Posterior cingulate gyrus (tissue), 11 donors: ENCODE results near the gene PRR5.
A peak's percentile ranks its signal among the peaks of the same experiment; 100 is the strongest.
"Not testable (repeated sequence)": the region's sequence is repeated elsewhere in the genome, so short reads cannot be mapped to it uniquely, and the experiment has no call there.

Experiments used
- DNase-seq, 10 donors: peaks; one replicate each; pipeline versions ENCODE4 v3.0.0 to v3.0.0-alpha.2; 2020 to 2021; ENCODE audit warnings: mixed read lengths in 3 of 10
- intact Hi-C: fragments of 100-400 bp; cut with DNase I; formaldehyde crosslinking; loops from one replicate; pipeline ENCODE4 v1.15.1; 2023

The PRR5 gene

DNA sequence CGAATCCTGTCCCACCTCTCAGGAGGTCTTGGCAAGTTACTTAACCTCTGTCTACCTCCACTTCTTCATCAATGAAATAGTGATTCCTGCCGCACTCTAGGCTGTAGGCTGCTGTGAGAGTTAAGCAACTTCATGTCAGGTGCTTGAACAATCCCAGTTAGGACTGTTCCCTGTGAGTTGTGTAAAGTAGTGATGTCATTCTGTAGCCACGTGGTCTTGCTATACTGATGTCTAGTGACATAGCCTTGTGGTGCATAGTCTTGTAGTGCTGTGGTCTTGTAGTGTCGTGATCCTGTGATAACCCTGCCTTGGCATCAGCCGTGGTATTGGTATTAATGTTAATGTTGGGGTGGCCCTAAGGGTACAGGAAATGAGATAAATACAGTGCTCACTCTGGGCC, 30.3 kb upstream of the PRR5 start:
- peak in 1 of 10 donors; percentile 4 for DNase-seq
- intact Hi-C loops, result no loop called here

DNA sequence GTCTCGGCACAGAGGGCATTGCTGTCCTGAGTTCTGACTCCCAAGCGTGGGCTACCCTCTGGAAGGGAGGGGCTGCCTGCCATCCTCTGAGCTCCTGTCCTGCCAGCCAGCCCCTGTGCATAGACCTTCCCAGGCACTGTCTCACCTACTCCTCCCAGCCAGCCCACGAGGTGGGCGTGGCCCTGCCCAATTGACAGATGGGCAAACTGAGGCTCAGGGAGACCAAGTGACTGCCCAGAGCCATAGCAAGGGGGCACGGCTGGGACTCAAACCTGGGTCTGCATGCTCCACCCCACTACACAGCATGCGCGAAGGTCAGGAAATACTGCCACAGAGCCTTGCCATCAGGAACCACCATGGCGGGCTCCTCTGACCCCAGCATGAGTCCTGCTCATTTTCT, 29.4 kb upstream of the PRR5 start:
- intact Hi-C loops, result no loop called here

DNA sequence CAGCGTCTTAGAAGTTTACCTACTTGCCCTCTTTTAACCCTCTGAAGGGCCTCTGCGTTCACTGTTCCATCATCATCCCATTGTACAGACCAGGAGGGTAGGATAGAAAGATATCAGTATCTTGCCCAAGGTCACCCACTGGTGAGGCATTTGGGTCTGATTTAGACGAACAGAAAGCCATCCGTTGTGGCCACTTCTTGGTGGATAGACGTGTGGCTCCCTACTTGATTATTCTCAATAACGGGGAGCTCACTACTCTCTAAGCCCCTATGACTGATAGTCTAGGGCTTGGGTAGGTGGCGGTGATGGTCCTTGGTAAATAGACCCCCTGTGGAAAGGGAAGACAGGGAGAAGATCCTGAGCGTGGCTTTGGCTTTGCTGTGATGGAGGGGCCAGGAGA, 28.6 kb upstream of the PRR5 start:
- peak in 2 of 10 donors; percentile 10 to 18 for DNase-seq
- intact Hi-C loops, result no loop called here

More for the DNA sequence above, 29.4 kb upstream of the PRR5 start:
- DNase-seq, result peak in 2 of 10 donors; percentile 40 to 65

DNA sequence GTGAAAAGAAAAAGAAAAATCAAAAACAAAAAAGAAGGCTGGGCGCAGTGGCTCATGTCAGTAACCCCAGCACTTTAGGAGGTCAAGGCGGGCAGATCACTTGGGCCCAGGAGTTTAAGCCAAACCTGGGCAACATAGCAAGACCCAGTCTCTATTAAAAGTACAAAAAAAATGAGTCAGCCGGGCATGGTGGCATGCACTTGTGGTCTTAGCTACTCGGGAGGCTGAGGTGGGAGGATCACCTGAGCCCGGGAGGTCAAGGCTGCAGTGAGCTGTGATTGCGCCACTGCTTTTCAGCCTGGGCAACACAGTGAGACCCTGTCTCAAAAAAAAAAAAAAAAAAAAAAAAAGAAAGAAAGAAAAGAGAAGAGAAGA, 26.0 kb upstream of the PRR5 start:
- peak in 1 of 10 donors; percentile 50 for DNase-seq
- intact Hi-C loops, result not testable (repeated sequence)

DNA sequence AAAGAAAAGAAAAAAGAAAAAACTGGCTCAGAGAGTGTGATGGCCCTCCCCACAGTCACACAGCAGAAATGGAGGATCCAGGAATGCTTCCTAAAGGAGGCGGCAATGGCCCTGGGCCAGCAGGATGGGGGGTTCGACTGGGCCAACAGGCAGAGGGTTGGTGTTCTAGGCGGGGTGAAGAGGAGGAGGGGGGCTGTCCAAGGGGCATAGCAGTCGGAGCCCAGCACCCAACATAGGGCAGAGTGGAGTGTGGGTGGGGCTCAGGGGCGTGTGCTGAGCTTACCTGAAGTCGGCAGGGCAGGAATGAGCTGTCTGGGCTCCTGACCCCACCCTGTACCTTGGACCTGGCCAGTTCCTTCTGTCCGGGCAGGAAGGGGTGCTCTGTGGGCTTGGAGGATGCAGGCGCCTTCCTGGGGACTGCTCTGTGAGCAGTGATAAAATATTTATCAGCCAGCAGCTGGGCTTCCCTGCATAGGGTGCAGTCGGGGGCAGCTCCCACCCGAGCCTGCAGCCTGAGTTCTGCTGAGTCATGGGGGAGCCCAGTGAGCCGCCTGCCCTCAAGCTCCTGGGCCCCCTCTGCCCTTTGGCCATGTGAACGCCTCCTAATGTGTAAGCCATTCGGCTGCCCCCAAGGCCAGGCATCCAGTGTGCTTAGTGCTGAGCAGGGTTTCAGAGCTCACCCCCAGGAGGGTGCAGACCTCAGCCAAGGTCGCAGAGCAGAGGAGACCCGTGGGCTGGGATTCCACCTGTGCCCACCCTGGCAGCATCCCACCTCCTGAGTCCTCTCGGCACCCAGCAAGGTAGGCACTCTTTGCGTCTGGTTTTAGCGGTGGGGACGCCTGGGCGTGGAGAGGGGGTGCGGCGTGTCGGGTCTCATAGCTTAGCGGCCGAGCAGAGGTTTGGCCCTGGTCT, 25.3 kb upstream of the PRR5 start:
- intact Hi-C loops, result no loop called here
- no peak for DNase-seq

DNA sequence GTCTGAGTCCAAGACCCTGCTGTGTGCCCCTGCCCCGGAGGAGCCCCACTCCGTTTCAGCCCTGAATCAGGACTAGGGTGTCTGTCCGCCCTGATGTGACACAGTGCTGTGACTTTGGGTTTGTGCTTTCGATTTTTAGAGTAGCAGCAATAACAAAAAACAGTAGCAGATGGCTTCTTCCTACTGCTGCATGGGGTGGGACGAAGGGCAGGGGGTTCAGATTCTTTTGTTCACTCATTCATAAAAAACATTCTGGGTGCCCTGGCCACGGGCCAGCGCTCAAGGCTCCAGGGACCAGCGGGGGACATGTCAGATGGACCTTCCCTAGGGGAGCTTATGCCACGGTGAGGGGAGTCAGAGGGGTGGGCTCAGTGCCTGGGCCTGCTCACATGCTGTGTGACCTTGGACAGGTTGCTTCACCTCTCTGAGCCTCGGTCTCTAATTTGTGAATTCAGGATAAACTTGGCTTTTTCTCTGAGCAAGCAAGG, 24.6 kb upstream of the PRR5 start:
- DNase-seq, result no peak
- intact Hi-C loops, result no loop called here

DNA sequence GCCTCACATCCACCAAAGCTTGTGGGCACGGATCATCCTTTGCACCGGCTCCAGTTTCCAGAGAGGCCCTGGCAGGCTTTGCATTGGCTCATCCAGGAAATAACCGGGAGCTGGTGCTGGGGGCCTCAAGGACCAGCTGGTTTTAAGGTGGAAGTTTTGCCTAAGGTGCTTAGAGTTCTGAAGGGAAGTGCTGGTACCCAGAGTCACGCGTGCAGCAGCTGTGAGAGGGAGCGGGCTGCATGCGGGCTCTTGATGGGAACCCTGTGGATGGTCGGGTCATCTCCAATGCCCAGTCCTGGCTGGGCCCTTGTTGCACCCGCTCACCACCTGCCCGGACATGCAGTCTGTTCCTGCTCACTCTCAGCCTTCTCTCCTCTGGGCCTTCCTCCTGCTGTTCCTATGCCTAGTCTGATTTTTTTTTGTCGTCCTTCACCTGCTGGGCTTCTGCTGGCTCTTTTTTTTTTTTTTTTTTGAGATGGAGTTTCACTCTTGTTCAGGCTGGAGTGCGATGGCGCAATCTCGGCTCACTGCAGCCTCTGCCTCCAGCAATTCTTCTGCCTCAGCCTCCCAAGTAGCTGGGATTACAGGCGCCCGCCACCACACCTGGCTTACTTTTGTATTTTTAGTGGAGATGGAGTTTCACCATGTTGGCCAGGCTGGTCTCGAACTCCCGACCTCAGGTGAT, 24.0 kb upstream of the PRR5 start:
- DNase-seq, result no peak
- intact Hi-C loops, result no loop called here

DNA sequence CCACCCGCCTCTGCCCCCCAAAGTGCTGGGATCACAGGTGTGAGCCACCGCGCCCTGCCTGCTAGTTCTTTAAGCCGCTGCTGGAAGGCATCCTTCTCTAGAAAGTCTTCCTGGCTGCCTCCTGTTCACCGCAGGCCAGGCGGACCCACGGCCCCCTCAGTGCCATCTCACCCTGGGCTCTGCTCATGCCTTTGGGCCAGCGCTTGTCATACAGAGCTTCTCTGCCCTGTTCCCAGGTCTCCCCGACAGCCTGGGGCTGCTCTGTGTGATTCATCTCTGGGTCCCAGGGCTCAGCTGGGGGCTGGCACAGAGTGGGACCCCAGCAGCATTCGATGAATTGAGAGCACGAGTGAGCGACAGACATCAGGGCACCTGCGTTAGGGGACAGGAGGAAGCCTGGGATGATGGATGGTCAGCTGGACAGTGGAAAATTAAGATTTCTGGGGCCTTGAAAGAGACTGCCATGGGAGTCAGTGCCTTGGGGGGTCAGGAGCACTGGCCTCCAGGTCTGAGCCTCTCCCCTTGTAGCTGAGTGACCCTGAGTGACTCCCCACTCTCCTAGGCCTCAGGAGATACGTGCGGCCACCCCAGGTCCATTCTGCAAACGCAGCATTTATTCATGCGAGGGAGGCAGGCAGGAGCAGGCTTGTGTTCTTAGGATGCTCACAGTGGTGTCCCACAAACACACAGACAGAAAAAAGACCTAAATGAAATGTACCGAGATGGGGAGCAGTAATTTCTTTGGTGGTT, 23.3 kb upstream of the PRR5 start:
- DNase-seq, result no peak
- intact Hi-C loops, result no loop called here

DNA sequence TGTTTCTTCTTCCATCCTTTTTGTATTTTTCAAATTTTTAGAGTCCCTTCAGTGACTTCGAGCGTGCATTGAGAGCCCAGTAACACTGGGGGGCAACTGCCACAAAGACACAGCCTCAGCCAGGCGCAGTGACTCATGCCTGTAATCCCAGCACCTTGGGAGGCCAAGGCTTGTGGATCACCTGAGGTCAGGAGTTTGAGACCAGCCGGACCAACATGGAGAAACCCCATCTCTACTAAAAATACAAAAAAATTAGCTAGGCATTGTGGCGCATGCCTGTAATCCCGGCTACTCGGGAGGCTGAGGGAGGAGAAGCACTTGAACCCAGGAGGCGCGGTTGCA, 22.7 kb upstream of the PRR5 start:
- intact Hi-C loops, DNase-seq: not testable (repeated sequence)

DNA sequence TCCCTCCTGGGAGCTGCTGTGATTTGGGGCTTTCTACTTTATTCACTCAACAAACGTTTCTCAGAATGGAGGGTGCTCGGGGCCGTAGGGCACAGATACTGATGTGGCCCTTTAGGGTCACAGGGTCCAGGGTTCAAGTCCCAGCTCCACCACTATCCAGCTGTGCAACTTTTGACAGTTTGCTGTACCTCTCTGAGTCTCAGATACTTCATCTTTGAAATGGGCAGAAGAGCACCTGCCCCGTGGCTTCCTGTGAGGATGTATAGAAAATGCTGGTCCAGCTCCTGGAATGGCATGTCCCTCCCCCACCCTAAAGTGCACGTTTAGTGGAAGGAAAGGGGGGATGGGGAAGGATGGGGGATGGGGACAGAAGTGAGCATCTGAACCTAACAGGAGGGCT, 21.9 kb upstream of the PRR5 start:
- intact Hi-C loops, result no loop called here
- no peak for DNase-seq

DNA sequence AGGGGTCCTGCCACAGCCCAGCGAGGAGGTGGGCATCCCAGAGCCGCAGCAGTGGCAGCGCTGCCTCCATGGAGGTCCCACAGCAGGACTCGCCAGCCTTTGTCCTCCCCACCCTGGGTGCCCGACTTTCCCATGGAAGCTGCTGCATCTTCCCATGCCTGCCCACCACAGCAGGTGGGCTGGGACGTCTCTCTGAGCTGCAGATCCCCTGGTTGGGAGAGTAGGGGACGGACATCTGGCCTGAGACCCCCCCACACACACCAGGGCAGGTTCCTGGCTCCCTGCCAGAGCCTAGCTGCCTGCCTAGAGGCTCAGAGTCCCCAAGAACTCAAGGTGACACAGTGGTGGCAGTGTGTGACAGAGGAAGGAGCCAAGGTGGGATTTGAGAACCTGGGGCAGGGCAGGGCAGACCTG, 21.5 kb upstream of the PRR5 start:
- intact Hi-C loops, result no loop called here
- peak in 1 of 10 donors; percentile 56 for DNase-seq

DNA sequence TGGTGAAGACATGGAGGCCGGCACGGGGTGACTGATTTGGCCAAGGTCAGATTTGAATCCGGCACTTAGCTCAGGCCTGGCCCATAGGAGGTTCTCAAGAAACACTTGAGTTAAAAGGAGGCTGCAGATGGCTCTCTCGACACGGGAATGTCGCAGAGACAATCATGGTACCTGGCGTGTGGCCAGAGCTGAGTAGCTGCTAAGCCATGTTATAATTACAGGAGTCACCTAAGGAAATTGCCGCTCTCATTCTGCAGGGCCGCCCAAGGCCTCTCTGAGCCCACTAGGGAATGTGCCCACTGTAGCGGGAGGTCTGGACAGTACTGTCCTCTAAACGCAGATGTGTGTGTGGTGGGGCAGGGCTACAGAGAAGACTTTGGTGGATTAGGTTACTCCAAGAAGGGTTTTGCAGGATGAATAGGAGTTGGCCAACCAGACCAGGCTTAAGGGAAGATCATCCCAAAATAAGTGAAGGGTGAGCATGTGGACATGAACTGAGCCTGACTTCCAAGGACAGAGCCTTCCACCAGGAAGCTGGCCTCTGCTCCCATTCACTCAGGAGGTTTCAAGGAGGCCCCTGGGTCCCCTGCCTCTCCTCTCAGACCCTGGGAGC, 19.3 kb upstream of the PRR5 start:
- no peak for DNase-seq
- intact Hi-C loops, result no loop called here

DNA sequence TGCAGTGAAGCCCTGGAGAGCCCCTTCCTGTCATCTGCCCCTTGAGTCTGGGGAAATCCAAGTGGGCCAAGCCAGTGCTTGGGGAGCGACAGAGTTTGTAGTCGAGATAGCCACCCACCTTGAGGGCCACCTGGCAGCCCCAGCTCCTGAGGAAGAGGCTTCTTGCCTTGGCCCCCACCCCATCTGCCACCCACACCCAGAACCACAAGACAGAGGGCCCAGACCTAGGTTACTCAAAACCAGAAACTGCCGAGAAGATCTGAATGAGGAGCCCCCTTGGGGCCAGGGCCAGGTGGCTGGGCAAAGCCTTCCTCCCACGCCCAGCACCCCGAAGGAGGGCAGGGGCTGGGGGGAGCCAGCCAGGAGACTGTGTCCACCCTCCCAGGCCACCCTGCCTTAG, 18.8 kb upstream of the PRR5 start:
- no peak for DNase-seq
- intact Hi-C loops, result no loop called here

DNA sequence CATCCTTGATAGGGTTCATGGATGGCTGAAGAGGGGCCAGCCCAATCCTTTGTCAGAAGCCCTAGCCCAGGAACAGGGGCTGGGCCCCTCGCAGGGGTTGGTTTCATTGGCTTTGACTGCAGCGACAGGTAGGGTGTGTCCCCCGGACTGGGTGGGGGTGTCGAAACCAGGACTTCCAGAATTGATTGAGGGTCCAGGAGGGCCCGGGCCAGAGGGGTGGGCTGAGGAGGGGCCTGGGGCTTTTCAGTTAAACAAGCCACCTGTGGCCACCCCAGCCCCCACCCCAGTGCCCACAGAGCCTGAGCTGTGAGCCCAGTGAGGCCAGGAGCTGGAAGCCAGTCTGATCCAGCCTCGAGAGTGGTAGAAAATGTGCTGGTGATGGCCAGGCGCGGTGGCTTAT, 18.1 kb upstream of the PRR5 start:
- intact Hi-C loops, result no loop called here
- no peak for DNase-seq

DNA sequence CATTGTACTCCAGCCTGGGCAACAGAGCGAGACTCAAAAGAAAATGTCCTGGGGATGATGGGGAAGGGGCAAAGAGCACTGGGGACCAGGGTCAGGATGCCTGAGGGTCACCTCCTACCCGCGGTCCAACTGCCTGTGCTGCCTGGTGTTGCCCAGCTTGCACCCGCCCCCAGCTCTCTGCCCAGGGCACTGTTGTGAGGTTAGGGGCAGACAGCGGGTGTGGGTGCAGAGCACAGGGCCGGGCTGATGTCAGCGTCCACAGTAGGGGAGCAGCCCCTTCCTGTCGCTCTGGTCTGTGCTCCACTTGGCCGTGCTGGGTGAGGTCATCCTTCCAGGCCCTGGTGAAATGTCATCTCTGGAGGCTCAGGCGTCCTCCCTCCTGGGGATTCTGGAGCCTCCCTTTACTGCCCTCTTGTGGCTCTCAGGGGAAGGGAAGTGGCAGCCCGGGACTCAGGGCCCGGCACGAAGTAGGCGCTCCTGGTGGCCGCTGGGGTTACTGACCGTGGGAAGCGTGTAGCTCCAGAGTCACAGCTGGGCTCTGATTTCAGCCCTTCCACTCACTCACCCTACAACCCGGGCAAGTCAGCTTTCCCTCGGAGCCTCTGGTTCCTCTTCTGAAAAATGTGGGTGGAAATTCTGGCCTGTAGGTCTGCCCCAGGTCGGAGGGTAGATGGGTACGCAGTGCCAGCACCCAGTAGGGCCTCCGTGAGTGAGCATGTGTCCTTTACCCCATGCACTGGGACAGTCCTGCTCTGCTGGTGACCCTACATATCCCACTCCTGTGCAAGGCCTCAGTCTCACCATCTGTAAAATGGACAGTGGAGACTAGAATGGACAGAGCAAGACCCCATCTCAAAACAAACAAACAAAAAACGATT, 17.3 kb upstream of the PRR5 start:
- intact Hi-C loops, result no loop called here
- DNase-seq, result peak in 8 of 10 donors; percentile 47 to 94 (median 66)

DNA sequence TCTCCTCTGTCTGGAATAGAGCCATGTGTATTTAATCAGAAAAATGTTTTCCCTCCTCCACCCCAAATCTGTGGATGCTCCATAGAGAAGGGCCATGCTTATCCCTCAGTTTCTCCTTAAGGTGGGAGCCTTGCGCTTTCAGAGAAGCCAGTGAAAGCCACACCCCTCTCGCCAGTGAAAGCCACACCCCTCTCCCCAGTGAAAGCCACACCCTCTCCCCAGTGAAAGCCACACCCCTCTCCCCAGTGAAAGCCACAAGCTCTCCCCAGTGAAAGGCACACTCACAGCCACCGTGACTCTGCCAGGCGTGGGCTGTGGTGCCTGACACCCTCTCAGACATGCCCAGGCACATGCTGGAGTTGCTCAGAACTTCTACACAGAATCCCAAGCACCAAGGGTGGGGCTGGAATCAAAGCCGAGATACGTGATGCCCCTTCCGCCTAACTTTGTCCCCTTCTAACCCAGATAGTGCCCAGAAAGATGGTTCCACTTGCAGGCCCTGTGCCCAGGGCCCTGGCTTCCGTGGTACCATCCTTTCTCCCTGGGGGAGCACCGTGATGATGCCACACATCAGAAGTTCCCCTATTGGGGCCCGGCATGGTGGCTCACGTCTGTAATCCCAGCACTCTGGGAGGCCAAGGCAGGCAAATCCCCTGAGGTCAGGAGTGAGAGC, 16.5 kb upstream of the PRR5 start:
- DNase-seq, result no peak
- intact Hi-C loops, result no loop called here

DNA sequence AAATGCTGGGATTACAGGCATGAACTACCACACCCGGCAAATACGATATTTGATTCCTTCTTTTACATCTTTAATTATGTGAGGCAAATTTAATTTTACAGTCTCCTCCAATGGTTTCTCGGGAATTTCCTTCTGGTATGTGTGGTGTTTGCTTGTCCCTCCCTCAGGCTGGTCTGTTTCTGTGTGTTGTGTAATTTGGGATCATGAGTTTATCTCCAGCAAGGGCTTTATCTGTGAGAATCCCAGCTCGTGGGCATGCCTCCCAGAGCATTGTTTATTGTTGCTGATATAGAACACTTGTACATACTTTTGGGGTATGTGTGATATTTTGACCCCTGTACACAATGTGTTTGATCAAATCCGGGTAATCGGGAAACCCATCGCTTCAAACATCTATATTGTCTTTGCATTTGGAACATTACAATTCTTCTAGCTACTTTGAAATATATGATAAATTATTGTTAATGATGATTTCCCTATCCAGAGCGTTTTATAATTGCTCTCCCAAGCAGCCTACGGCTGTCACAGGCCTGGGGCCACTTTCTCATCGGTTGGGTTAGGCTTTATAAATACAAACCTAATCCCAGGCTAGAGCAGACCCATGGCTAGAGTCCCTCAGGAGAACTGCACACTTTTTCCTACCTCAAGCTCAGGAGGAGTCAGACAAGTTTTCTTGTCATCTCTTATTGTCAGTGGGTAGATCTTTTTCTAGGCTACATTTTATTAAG, 15.0 kb upstream of the PRR5 start:
- intact Hi-C loops, result no loop called here
- DNase-seq, result no peak

DNA sequence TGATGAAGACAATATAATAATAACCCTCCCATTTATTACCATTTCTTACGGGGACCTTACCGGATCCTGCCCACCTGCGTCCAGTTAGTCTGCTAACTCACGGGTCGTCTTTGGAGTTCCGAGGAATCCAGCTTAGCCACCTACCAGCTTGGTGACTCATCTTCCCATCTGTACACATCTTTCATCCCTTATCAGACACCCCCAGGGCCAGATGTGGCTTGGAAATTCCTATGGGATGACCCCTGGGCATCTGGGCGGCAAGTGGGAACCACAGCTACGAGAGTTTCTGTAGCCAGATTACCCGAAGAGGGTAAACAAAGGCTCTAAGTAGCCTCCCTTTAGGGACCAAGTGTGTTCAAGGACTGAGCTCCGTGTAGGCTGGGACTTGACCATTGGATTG, 12.8 kb upstream of the PRR5 start:
- intact Hi-C loops, result no loop called here
- DNase-seq, result no peak
